Stimulated activated CD4-positive, alpha-beta T cell treated with anti-CD3 and anti-CD28 coated beads, Interleukin-15, amount 100 ng/mL, for 1 hour (primary cell): ENCODE results near the gene DHX8.

Experiments
- DNase-seq, 2 donors: peaks; one replicate each; pipeline ENCODE4 v3.0.0-alpha.2; 2020; ENCODE audit warnings: low read depth in 1 of 2, low spot score in 1 of 2

DHX8 gene

DNA sequence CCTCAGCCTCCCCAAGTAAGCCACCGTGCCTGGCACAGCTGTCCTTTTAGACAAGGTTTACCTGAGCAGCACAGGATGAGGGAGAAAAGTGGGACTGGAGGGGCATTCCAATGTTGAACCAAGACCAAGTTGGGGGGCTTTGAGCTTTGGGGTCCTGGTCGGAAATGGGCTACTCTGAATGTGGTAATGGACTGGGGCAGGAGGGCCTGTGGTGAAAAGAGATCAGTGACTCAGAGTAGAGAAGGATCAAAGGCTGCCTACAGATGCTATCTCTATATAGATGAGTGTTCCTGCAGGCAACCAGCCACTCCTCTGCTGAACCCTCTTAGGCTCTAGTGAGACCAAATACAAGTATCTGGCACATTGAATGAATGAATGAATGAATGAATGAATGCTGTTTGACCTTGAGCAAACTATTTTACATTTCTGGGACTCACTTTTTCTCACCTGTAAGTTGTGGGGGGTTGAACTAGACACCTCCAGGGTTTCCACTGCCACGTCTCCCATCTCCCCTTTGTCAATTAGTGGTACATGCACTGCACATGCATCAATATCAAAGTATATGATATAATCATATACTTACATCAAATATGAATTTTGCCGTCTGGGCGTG lies 88.7 kb downstream of the DHX8 start:
- no peak for DNase-seq

DNA sequence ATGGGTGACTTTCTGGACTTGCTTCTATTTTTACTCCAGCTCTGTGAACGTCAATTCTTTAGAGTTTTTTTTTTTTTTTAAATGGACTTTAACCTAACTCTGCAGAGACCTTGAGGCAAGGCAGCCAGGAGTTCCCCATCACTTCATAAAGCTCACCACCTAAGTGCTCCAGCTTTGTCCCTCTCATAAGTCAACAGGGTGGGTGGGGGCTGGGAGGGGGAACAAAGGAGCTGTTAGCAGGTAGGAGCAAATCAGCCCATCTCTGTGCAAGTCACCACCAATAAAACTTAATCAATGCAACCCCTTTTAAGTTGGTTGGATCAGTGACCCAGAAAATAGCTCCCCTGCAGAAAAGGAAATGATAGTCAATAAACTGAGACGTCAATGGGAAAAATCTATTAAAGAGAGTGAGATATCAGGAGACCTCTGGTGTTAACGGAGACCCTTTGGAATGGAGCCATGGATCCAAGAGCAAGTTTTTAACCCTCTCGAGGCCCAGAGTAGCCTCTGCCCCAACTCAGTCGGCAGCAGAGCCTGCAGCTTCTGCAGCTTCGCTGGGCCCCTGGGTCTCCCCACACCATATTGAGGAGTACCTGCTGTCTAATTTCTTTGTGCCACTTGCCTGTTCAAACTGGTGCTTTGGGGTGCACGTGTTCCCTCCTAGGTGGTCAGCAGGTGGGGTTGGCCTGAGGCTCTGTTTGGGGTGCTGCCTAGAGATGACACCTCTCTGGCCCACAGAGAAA lies 90.0 kb downstream of the DHX8 start:
- no peak for DNase-seq

DNA sequence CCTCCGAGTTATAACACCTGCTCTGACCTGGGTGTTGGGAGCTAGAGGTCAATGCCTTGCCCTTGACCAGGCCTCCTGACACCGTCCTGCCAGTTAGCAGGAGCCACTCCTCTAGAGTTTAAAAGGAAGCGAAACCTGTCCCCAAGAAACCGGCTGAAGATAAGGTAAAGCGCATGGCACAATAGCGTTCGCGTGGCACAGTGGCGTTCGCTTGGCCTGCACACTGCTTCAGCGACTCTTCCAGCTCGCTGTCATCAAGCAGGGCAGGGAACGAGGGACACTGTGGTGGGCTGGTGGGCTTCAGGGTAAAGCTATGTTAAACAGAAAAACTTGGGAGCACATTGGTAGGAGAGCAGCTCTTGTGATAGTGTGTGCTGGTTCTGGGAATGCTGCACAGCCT lies 90.6 kb downstream of the DHX8 start:
- DNase-seq = no peak

DNA sequence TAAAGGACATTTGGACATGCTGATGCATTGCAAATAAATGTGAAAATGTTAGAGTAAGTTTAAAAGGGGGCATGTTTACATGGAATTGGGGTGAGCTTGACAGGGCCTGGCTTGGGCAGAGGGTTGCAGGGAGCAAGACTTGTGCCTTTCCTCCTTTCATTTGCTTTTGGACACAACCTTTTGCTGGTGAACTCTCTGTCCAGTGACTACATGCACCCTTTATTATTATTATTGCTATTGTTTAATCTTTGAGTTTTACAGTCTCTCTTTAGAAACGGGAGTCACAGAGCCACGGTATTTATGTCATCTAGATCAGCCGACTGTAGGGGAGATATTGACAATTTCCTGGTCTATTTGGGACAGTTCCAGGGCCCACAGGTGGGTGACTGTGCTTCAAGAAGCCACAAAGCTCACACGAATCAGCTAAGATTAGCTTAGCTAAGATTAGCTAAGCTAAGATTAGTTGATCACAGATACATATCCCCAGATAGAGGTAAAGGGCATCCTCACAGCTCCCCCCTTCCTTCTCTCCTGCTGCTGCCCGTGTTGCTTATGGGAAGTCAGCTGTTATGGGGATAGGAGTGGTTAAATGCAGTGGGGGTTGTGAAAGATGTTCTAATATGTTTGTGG lies 91.2 kb downstream of the DHX8 start:
- no peak for DNase-seq
